ENCODE data around the gene ASTN1.

ASTN1 gene

DNA sequence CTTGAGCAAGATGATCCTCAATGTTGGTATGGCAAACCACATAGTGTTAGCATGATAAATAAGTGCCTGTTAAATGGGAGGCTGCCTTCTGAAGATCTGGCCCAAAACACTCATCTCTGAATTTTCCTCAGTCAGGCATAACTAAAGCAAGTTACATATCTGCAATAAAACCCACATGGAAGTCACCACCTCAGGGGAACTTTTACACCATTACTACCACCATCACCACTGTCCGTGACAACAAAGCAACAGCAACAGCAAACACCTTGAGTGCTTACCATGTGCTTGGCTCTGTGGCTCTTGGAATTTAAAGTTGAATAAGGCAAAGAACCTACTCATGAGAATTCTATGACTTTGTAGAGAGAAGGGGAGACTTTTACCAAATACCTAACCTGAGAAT lies 233.0 kb downstream of the ASTN1 start:
- TF ChIP-seq, protein P1, sequence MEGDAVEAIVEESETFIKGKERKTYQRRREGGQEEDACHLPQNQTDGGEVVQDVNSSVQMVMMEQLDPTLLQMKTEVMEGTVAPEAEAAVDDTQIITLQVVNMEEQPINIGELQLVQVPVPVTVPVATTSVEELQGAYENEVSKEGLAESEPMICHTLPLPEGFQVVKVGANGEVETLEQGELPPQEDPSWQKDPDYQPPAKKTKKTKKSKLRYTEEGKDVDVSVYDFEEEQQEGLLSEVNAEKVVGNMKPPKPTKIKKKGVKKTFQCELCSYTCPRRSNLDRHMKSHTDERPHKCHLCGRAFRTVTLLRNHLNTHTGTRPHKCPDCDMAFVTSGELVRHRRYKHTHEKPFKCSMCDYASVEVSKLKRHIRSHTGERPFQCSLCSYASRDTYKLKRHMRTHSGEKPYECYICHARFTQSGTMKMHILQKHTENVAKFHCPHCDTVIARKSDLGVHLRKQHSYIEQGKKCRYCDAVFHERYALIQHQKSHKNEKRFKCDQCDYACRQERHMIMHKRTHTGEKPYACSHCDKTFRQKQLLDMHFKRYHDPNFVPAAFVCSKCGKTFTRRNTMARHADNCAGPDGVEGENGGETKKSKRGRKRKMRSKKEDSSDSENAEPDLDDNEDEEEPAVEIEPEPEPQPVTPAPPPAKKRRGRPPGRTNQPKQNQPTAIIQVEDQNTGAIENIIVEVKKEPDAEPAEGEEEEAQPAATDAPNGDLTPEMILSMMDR (IDR thresholded peaks at IDR 0.05; ENCODE audit: control insufficient read depth, insufficient read depth, low read depth, low read length, missing control alignments), result no peak
- H3K4me3 ChIP-seq (ENCODE audit: control insufficient read depth, low read depth, low read length), result no peak overlapping the region
- no peak for DNase-seq (ENCODE audit: low read depth)

DNA sequence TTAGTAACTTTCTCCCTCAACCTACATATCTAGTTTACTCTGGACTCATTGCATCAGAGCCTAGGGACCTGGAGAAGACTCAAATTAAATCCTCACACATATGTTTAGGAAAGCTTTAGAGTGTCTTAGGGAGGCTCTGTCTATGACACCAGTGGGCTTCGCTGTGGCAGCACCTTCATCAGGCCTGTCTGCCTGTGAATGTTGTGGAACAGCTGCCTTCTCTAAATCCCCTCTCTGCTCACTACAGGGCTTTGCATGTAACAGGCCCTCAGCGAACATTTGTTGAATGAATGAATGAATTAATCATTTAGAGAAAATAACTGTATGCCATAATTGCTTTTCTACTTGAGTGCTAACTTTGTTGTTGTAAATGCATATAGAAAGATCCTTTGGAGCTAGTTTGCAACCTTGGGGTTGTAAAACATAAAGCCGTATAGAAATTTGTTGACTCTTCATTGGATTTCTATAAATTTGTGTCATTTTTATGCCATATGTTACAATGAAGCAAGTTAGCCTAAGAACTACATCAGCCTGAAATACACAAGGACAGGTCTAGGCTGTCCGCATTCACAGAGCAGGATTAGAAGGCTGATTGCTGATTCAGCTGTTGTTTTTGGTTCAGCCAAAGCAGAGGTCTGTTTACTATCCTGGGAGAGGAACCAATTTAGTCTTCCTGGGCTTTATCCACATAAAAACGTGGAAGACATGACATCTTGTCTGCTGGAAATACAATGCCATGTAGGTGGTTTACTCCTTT lies 238.0 kb downstream of the ASTN1 start:
- no peak for DNase-seq (ENCODE audit: low read depth)
- no peak overlapping the region for H3K4me3 ChIP-seq (ENCODE audit: control insufficient read depth, low read depth, low read length)
- TF ChIP-seq, protein P1 (IDR thresholded peaks at IDR 0.05; ENCODE audit: control insufficient read depth, insufficient read depth, low read depth, low read length, missing control alignments), result no peak

DNA sequence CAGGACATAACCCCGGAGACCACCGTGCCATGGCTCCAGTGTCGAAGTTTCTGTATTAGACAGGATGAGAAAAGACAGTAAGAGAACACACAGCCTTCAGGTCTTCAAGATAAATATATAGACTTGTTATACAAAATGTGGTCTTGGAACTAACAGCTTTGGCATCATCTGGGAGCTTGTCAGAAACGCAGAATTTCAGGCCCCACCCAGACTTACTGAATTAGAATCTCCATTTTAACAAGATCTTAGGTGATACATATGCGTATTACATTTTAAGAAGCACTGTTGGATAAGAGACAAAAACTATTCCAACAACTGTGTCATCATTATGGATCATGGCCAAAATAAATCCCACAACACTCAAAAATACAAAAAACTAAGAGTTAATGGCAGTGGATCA lies 239.3 kb downstream of the ASTN1 start:
- TF ChIP-seq, protein P1 (IDR thresholded peaks at IDR 0.05; ENCODE audit: control insufficient read depth, insufficient read depth, low read depth, low read length, missing control alignments), result no peak

DNA sequence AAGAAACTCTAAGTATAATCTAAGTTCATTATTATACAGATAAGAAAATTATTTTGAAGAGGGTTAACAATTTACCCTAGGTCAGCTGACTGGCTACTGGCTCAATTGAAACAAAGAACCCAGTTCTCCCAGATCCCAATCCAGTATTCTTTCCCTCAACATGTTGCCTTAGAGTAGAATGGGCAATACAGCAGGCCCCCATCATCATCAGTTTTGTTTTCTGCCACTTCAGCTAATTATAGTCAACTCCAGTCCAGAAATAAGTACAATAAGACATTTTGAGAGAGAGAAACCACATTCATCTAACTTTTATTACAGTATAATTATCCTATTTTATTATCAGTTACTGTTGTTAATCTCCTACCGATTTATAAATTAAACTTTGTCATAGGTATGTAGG lies 241.2 kb downstream of the ASTN1 start:
- TF ChIP-seq, protein P1 (IDR thresholded peaks at IDR 0.05; ENCODE audit: control insufficient read depth, insufficient read depth, low read depth, low read length, missing control alignments), result no peak
- H3K4me3 ChIP-seq (ENCODE audit: control insufficient read depth, low read depth, low read length), result no peak overlapping the region
- DNase-seq (ENCODE audit: low read depth), result no peak

More for the DNA sequence above, 239.3 kb downstream of the ASTN1 start:
- no peak for DNase-seq (ENCODE audit: low read depth)
- no peak overlapping the region for H3K4me3 ChIP-seq (ENCODE audit: control insufficient read depth, low read depth, low read length)

DNA sequence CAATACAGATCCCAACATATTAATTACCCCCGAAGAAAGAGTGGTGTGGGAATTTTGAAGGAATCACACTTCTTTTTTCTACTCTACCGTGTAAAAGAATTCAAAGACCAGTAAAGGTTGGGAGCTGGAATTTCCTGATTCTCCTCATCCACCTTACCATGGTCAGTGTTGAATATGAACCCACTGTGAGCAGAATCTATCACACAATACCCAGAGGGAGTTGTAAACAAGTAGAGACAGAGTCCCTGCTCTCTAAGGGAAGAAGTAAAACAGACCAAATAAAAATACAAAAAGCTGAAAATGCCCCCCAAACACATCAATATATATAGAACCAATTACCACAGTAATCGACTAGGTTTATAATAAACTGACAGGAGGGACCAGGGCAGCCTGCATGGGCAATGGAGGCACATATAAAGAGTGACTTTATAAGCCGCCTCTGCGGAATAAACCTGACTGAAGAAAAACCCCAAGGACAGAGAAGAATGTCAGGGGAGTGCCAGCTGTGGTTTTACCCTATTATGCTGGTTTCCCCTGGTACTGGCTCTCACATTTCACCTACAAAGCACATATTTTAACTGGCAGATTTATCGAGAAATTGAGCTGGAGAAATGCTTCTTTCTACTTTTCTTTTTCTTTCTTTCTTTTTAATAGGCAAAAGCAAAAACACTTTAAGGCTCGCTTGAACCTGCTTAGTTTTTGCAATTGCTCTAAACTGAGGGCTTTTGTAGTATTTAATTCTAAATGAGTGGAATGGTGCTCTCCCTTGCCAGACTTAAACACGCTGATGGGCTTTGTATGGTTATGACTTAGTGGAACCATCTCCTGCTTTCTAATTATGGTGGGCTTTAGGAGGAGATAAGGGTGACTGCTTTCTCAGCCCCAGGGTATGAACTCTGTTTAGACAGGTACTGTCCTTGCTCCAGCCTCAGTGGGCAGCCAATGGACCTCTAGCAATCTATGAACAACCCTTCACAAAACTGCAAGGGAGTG lies 244.8 kb downstream of the ASTN1 start:
- no peak overlapping the region for H3K4me3 ChIP-seq (ENCODE audit: control insufficient read depth, low read depth, low read length)
- TF ChIP-seq, protein P1 (IDR thresholded peaks at IDR 0.05; ENCODE audit: control insufficient read depth, insufficient read depth, low read depth, low read length, missing control alignments), result no peak
- no peak for DNase-seq (ENCODE audit: low read depth)

DNA sequence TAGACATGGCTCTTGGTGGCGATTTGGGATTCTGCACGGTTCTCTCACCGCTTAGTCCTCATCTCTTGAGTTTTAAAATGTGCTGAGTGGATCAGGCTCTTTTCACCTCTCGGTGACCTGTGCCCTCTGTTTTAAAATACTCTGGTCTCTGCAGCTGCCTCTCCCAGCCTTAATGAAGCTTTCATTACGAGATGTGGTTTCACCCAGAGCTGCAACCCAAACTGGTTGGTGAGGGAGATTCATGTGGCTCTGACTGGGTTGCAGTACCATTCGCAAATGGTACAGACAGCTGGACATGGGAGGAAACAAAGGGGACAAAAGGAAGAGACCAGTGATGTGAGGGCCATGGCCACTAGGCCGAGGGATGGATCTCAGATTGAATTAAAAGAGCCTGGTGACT lies 258.9 kb downstream of the ASTN1 start:
- no peak for DNase-seq (ENCODE audit: low read depth)
- H3K4me3 ChIP-seq (ENCODE audit: control insufficient read depth, low read depth, low read length), result no peak overlapping the region
- TF ChIP-seq, protein P1 (IDR thresholded peaks at IDR 0.05; ENCODE audit: control insufficient read depth, insufficient read depth, low read depth, low read length, missing control alignments), result no peak

Measured in AG09309 (cell line).